Stomach (tissue), 4 donors: ENCODE data around the gene ARHGEF37.

Experiments used
- POLR2AphosphoS5 ChIP-seq, 3 donors: sonication (generic); formaldehyde crosslinking; IDR thresholded peaks; one replicate each; pipeline ENCODE4 v1.6.1; 2016; ENCODE audit warnings: antibody characterized with exemption in 3 of 3
- TF ChIP-seq, protein P1 (sequence below), 7 experiments: fragments of 450-650 bp in 4 of 7; fragments of 200-600 bp in 3 of 7; sonication (generic) in 3 of 7; IDR thresholded peaks; one replicate each; pipeline ENCODE4 v1.5.1; 2016 to 2019; ENCODE audit warnings: antibody characterized with exemption in 7 of 7, control low read depth in 2 of 7, mild to moderate bottlenecking in 1 of 7

DNA sequence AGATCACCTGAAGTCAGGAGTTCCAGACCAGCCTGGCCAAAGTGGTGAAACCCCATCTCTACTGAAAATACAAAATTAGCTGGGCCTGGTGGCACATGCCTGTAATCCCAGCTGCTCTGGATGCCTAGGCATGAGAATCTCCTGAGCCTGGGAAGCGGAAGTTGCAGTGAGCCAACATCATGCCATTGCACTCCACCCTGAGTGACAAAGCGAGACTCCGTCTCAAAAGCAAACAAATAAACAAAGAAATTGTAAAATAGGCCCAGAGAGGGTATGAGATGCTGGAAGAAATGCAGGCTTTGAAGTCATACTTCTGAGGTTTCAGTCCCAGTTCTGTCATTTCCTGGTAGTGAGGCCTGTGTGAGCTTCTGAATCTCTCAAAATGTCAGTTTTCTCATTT, 5.3 kb upstream of the ARHGEF37 start:
- TF ChIP-seq, protein P1, sequence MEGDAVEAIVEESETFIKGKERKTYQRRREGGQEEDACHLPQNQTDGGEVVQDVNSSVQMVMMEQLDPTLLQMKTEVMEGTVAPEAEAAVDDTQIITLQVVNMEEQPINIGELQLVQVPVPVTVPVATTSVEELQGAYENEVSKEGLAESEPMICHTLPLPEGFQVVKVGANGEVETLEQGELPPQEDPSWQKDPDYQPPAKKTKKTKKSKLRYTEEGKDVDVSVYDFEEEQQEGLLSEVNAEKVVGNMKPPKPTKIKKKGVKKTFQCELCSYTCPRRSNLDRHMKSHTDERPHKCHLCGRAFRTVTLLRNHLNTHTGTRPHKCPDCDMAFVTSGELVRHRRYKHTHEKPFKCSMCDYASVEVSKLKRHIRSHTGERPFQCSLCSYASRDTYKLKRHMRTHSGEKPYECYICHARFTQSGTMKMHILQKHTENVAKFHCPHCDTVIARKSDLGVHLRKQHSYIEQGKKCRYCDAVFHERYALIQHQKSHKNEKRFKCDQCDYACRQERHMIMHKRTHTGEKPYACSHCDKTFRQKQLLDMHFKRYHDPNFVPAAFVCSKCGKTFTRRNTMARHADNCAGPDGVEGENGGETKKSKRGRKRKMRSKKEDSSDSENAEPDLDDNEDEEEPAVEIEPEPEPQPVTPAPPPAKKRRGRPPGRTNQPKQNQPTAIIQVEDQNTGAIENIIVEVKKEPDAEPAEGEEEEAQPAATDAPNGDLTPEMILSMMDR (IDR thresholded peaks at IDR 0.05): no peak
- no peak for TF ChIP-seq POLR2AphosphoS5 (IDR thresholded peaks at IDR 0.05)
